ENCODE data around the gene DTYMK.
A peak's percentile ranks its signal among the peaks of the same experiment; 100 is the strongest.

GRCh38 chr2:241686650-241687425 is at the start of gene DTYMK:
- TF ChIP-seq CTCF (IDR thresholded peaks at IDR 0.05) (peak in 2 of 6 experiments; percentile 25 to 41), POLR2A (IDR thresholded peaks at IDR 0.05) (peak in 3 of 4 donors; percentile 36 to 94 (median 82)), EP300 (IDR thresholded peaks at IDR 0.05) (peak in 1 of 4 donors; percentile 65)

Measured in upper lobe of left lung (tissue), 4 donors.